Neural cell (in vitro differentiated cells): Measurements from ENCODE around the gene SIGLEC1. TPM values are rescaled to one million over a fixed set of nuclear protein-coding genes. Genes with fewer than 3 reads are reported as not detected.

Source experiments
- H2AFZ ChIP-seq: fragments of 200-600, 300-800 bp; sonication (generic), shearing (Covaris generic); 2 replicates; pipeline ENCODE4 v1.6.0; 2014; ENCODE audit warnings: low read depth, mild to moderate bottlenecking, antibody characterized with exemption, low read length, moderate library complexity
- H3F3A ChIP-seq: fragments of 200-600 bp; shearing (Covaris generic); 2 replicates; pipeline ENCODE4 v1.6.1; 2016; ENCODE audit warnings: mild to moderate bottlenecking, moderate library complexity, mixed read lengths, antibody characterized with exemption, low read length; ENCODE audit not compliant: insufficient read depth, poor library complexity, severe bottlenecking
- H3K27ac ChIP-seq: fragments of 200-600, 300-800 bp; sonication (generic), shearing (Covaris generic); 2 replicates; pipeline ENCODE4 v1.5.1; 2014; ENCODE audit warnings: mild to moderate bottlenecking, low read length, moderate library complexity
- H3K27me3 ChIP-seq: fragments of 300-800, 200-600 bp; sonication (generic), shearing (Covaris generic); 2 replicates; pipeline ENCODE4 v1.6.0; 2014; ENCODE audit warnings: mild to moderate bottlenecking, low read depth, low read length, moderate library complexity; ENCODE audit not compliant: insufficient read depth
- H3K36me3 ChIP-seq: fragments of 300-800, 200-600 bp; sonication (generic), shearing (Covaris generic); 2 replicates; pipeline ENCODE4 v1.5.1; 2014; ENCODE audit warnings: mild to moderate bottlenecking, antibody characterized with exemption, low read length, moderate library complexity; ENCODE audit not compliant: insufficient read depth
- H3K4me2 ChIP-seq: fragments of 300-800, 200-600 bp; sonication (generic), shearing (Covaris generic); 2 replicates; pipeline ENCODE4 v1.6.0; 2014; ENCODE audit warnings: mild to moderate bottlenecking, low read length
- H3K4me3 ChIP-seq: fragments of 300-800, 200-600 bp; sonication (generic), shearing (Covaris generic); 2 replicates; pipeline ENCODE4 v1.5.1; 2014; ENCODE audit warnings: mild to moderate bottlenecking, low read length, moderate library complexity
- H3K79me2 ChIP-seq: fragments of 200-600 bp; shearing (Covaris generic); replicated peaks from 2 replicates; pipeline ENCODE4 v1.6.0; 2014; ENCODE audit warnings: mild to moderate bottlenecking, low read length, moderate library complexity; ENCODE audit not compliant: insufficient read depth
- H3K9ac ChIP-seq: fragments of 300-800, 200-600 bp; sonication (generic), shearing (Covaris generic); 2 replicates; pipeline ENCODE4 v1.6.1; 2016; ENCODE audit warnings: mild to moderate bottlenecking, low read length, mixed read lengths
- H3K9me2 ChIP-seq: fragments of 200-600 bp; shearing (Covaris generic); 2 replicates; pipeline ENCODE4 v1.6.1; 2016; ENCODE audit warnings: mild to moderate bottlenecking, low read length, mixed read lengths; ENCODE audit not compliant: insufficient read depth
- H3K9me3 ChIP-seq: fragments of 200-600, 300-800 bp; sonication (generic), shearing (Covaris generic); 2 replicates; pipeline ENCODE4 v1.6.1; 2016; ENCODE audit warnings: mild to moderate bottlenecking, mixed run types, low read length, moderate library complexity, mixed read lengths
- H4K20me1 ChIP-seq: fragments of 200-600 bp; shearing (Covaris generic); 2 replicates; pipeline ENCODE4 v1.6.1; 2016; ENCODE audit warnings: mild to moderate bottlenecking, mixed run types; ENCODE audit not compliant: insufficient read depth
- CTCF ChIP-seq: fragments of 450-650 bp; IDR thresholded peaks from 2 replicates; pipeline ENCODE4 v1.5.1; 2014; ENCODE audit warnings: antibody characterized with exemption, mild to moderate bottlenecking, moderate library complexity; ENCODE audit not compliant: poor library complexity, severe bottlenecking
- EP300 ChIP-seq: fragments of 450-650 bp; conservative IDR thresholded peaks from 2 replicates; pipeline ENCODE4 v1.6.1; 2014; ENCODE audit warnings: antibody characterized with exemption, mild to moderate bottlenecking, moderate library complexity; ENCODE audit not compliant: poor library complexity, severe bottlenecking
- EZH2 ChIP-seq: fragments of 200-600, 300-800 bp; shearing (Covaris generic), sonication (generic); IDR thresholded peaks from 2 replicates; pipeline ENCODE4 v1.6.1; 2014; ENCODE audit warnings: antibody characterized with exemption, low read length, borderline replicate concordance, mild to moderate bottlenecking; ENCODE audit not compliant: insufficient read depth, poor library complexity, severe bottlenecking
- MXI1 ChIP-seq: fragments of 450-650 bp; conservative IDR thresholded peaks from 2 replicates; pipeline ENCODE4 v1.6.1; 2014; ENCODE audit warnings: antibody characterized with exemption, mild to moderate bottlenecking; ENCODE audit not compliant: poor library complexity, severe bottlenecking
- POLR2AphosphoS5 ChIP-seq: IDR thresholded peaks from 2 replicates; pipeline ENCODE4 v1.6.1; 2012
- RAD21 ChIP-seq: fragments of 450-650 bp; conservative IDR thresholded peaks from 2 replicates; pipeline ENCODE4 v1.6.1; 2014; ENCODE audit warnings: antibody characterized with exemption, mild to moderate bottlenecking, moderate library complexity
- REST ChIP-seq: IDR thresholded peaks from 2 replicates; pipeline ENCODE4 v1.6.1; 2012; ENCODE audit warnings: borderline replicate concordance
- SMC3 ChIP-seq: fragments of 450-650 bp; conservative IDR thresholded peaks from 2 replicates; pipeline ENCODE4 v1.6.1; 2014; ENCODE audit warnings: antibody characterized with exemption, mild to moderate bottlenecking, moderate library complexity; ENCODE audit not compliant: poor library complexity
- TAF1 ChIP-seq: IDR thresholded peaks from 2 replicates; pipeline ENCODE4 v1.6.1; 2012; ENCODE audit warnings: low read depth
- polyA plus RNA-seq: library from polyadenylated mRNA; depleted of rRNA; stranded (reverse); fragments of >200 nt; gene quantifications from 2 replicates; pipeline ENCODE4 v1.2.3, GENCODE V29; 2014

The SIGLEC1 gene
- polyA plus RNA-seq, 1 donor from 2014 or later: 0.12 TPM

DNA sequence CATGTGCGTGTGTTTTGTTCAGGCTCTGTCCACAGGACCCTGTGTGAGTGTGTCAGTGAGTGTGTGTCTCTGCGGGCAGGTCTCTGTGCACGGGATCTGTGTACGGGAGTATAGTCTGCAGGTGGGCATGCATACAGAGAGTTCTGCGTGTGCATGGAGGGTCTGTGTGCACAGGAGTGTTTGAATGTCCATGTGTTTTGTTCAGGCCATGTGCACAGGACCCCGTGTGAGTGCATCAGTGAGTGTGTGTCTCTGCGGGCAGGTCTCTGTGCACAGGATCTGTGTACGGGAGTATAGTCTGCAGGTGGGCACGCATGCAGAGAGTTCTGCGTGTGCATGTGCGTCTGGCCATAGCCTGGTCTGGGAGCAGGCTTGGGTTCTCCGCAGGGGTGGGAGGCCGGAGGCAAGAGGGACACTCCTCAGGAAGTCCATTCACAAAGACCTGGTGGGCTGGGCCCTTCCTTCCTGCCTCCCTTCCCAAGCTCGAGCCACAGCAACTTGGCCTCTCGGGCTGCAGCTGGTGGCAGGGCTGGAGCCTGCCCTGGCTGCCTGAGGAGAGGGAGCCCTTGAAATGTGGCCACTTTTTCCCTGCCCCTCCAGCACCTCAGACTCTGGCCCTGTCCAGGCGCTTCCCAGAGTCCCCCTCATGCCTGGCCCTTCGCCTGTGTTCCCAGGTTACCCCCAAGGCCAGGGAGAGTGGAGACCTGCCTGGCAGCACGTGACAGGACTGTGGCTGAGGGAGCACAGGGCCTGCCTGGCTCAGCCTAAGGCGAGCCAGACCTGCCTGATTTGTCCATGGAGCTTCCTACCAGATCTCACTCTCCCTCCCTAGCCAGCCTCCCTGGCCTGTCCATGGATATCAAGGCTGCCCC, 26.9 kb upstream of the SIGLEC1 start:
- H3K27ac ChIP-seq: no peak overlapping the region
- no peaks in the 10 kb centered on the region for H3F3A ChIP-seq
- H3K79me2 ChIP-seq: no peaks in the 10 kb centered on the region
- H3K4me2 ChIP-seq: no peak overlapping the region
- no peaks in the 10 kb centered on the region for H3K36me3 ChIP-seq
- no peaks in the 10 kb centered on the region for H3K9me3 ChIP-seq
- peaks cover 5% of the 10 kb centered on the region for H3K27me3 ChIP-seq
- no peaks in the 10 kb centered on the region for H4K20me1 ChIP-seq
- no peaks in the 10 kb centered on the region for H3K9me2 ChIP-seq
- H3K9ac ChIP-seq: no peak overlapping the region
- TF ChIP-seq SMC3: no peak
- no peak for TF ChIP-seq EZH2
- TF ChIP-seq MXI1: no peak
- no peak for TF ChIP-seq EP300
- no peak for TF ChIP-seq POLR2AphosphoS5
- TF ChIP-seq RAD21: no peak
- TF ChIP-seq REST: no peak
- TF ChIP-seq TAF1: no peak
- no peak for TF ChIP-seq CTCF
- H2AFZ ChIP-seq: no peak overlapping the region
- H3K4me3 ChIP-seq: no peak overlapping the region

DNA sequence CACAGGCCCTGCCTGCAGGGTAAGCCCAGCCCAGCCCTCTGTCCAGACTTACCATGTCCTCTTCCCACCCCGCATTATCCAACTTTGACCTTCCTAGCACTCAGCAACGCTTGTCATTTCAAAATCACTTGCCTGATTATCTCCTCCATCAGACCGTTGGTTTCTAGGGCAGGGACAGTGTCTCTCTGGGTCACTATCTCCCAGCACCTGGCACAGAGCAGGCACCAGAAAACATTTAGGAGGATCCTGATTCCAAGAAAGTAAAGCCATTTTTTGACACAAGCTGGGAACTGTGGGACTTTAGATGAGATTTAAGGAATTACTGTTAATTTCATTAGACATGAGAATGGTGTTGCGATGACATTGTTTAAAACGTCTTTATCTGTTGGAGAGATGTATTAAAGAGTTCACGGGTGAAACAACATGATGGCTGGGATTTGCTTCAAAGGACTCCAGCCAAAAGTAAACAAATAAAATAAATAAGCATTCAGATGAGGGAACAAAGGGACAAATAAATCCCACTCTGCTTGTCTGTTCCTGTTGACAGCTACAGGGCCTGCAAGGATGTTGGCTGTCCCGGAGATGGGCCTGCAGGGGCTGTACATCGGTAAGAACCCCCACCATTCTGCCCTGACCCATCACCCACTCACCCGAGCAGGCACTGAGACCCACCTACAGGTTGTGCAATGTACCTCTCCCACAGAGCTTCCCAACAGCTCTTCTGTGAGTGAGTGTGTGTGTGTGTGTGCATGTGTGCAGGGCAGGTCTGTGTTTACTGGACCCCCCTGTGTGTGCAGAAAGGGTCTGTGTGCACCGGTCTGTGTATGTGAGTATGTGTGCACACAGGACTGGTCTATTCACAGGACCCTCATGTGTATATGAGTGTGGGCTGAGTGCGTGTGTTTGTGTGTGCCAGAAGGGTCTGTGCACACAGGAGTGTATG, 26.0 kb upstream of the SIGLEC1 start:
- no peak overlapping the region for H3K9ac ChIP-seq
- TF ChIP-seq EZH2 (no peak), REST (no peak), EP300 (no peak), MXI1 (no peak), CTCF (no peak), RAD21 (no peak), TAF1 (no peak), SMC3 (no peak), POLR2AphosphoS5 (no peak)
- H3F3A ChIP-seq: no peaks in the 10 kb centered on the region
- no peak overlapping the region for H3K27ac ChIP-seq
- H3K9me2 ChIP-seq: no peaks in the 10 kb centered on the region
- no peaks in the 10 kb centered on the region for H3K9me3 ChIP-seq
- no peak overlapping the region for H3K4me2 ChIP-seq
- no peak overlapping the region for H3K4me3 ChIP-seq
- H4K20me1 ChIP-seq: no peaks in the 10 kb centered on the region
- H2AFZ ChIP-seq: no peak overlapping the region
- no peaks in the 10 kb centered on the region for H3K36me3 ChIP-seq
- H3K79me2 ChIP-seq: no peaks in the 10 kb centered on the region
- H3K27me3 ChIP-seq: no peaks in the 10 kb centered on the region
